DMS153 treated with DMSO at 0.1 percent for 48 hours (cell line): Measurements from ENCODE around the gene SH2D5.

Experiments
- DNase-seq: peaks from one replicate; lab custom pipeline; 2025; ENCODE audit not compliant: unreplicated experiment; lab: John Stamatoyannopoulos, UW

Gene SH2D5

GRCh38 chr1:20715406-20715805 is 17.1 kb downstream of the SH2D5 start:
- no peak for DNase-seq

GRCh38 chr1:20713440-20713839 is 19.1 kb downstream of the SH2D5 start:
- no peak for DNase-seq

- DNase-seq = no peak
These were observed 20.3 kb downstream of the SH2D5 start for GRCh38 chr1:20712215-20712577.

GRCh38 chr1:20711285-20712214 is 21.0 kb downstream of the SH2D5 start:
- no peak for DNase-seq

GRCh38 chr1:20710469-20711284 is 21.8 kb downstream of the SH2D5 start:
- no peak for DNase-seq

GRCh38 chr1:20709868-20710267 is 22.6 kb downstream of the SH2D5 start:
- DNase-seq = no peak

GRCh38 chr1:20708891-20709290 is 23.6 kb downstream of the SH2D5 start:
- no peak for DNase-seq

- no peak for DNase-seq
These were observed 24.4 kb downstream of the SH2D5 start for GRCh38 chr1:20708057-20708456.

- DNase-seq = no peak
These were observed 25.7 kb downstream of the SH2D5 start for GRCh38 chr1:20706841-20707240.

- DNase-seq = no peak
These were observed 27.2 kb downstream of the SH2D5 start for GRCh38 chr1:20705203-20705755.

- DNase-seq = no peak
These were observed 27.9 kb downstream of the SH2D5 start for GRCh38 chr1:20704390-20705202.

GRCh38 chr1:20703124-20703756 is 29.3 kb downstream of the SH2D5 start:
- DNase-seq = no peak

- no peak for DNase-seq
These were observed 30.1 kb downstream of the SH2D5 start for GRCh38 chr1:20702416-20702815.

- DNase-seq = no peak
These were observed 30.7 kb downstream of the SH2D5 start for GRCh38 chr1:20701847-20702246.

- no peak for DNase-seq
These were observed 31.1 kb downstream of the SH2D5 start for GRCh38 chr1:20701446-20701845.

GRCh38 chr1:20700636-20701215 is 31.8 kb downstream of the SH2D5 start:
- DNase-seq = no peak

GRCh38 chr1:20699558-20699957 is 32.9 kb downstream of the SH2D5 start:
- no peak for DNase-seq

GRCh38 chr1:20698195-20698910 is 34.1 kb downstream of the SH2D5 start:
- no peak for DNase-seq

GRCh38 chr1:20697563-20697962 is 34.9 kb downstream of the SH2D5 start:
- DNase-seq = no peak
